Prostate gland (tissue), 2 donors: ENCODE results near the gene AKAP12. TPM values are rescaled to one million over a fixed set of nuclear protein-coding genes. Genes with fewer than 3 reads are reported as not detected.

ENCODE experiments used
- DNase-seq: peaks from one replicate; pipeline ENCODE4 v3.0.0-alpha.2; 2019; ENCODE audit warnings: low spot score
- H3K27ac ChIP-seq, 2 donors: fragments of 200-600 bp; sonication (generic); 2 replicates each; pipeline ENCODE4 v1.5.1; 2017 to 2019
- H3K27me3 ChIP-seq: fragments of 200-600 bp; sonication (generic); replicated peaks from 2 replicates; pipeline ENCODE4 v1.5.1; 2019; ENCODE audit not compliant: insufficient read depth
- H3K36me3 ChIP-seq, 2 donors: fragments of 200-600 bp; sonication (generic); 1 replicate in 1 of 2; 2 replicates in 1 of 2; pipeline versions ENCODE4 v1.5.1 to v1.8.1; 2017 to 2019
- H3K4me1 ChIP-seq: fragments of 200-600 bp; sonication (generic); replicated peaks from 2 replicates; pipeline ENCODE4 v1.5.1; 2019
- H3K4me3 ChIP-seq, 2 donors: fragments of 200-600 bp; sonication (generic); 2 replicates each; pipeline ENCODE4 v1.5.1; 2017 to 2019
- H3K9me3 ChIP-seq: fragments of 200-600 bp; sonication (generic); 2 replicates; pipeline ENCODE4 v1.5.1; 2017
- CTCF ChIP-seq, 4 experiments: fragments of 200-600 bp in 2 of 4; fragments of 450-650 bp in 2 of 4; sonication (generic) in 2 of 4; IDR thresholded peaks; 1 replicate in 3 of 4; 2 replicates in 1 of 4; pipeline ENCODE4 v1.5.1; 2016 to 2019; ENCODE audit warnings: antibody characterized with exemption in 4 of 4, mild to moderate bottlenecking in 2 of 4, moderate library complexity in 2 of 4
- POLR2A ChIP-seq: fragments of 450-650 bp; IDR thresholded peaks from one replicate; pipeline ENCODE4 v1.6.1; 2016; ENCODE audit warnings: antibody characterized with exemption, mild to moderate bottlenecking
- POLR2AphosphoS5 ChIP-seq: sonication (generic); formaldehyde crosslinking; IDR thresholded peaks from one replicate; pipeline ENCODE4 v1.6.1; 2017; ENCODE audit warnings: antibody characterized with exemption
- WGBS: methylation state at CpG from one replicate; pipeline ENCODE4 v1.1.5; 2018; 5-methylcytosine and 5-hydroxymethylcytosine counted together
- intact Hi-C: fragments of 100-400 bp; cut with DNase I; formaldehyde crosslinking; loops from one replicate; pipeline ENCODE4 v1.14.2; 2022
- total RNA-seq, 2 donors: library from RNA; depleted of rRNA; stranded (reverse); fragments of >200 nt; gene quantifications; one replicate each; pipeline ENCODE4 v1.1.0, GENCODE V29; 2016

AKAP12 gene
- total RNA-seq, 2 donors from 2014 or later, result 29.4 to 159 TPM

GRCh38 chr6:151263035-151263434 lies 23.3 kb downstream of the AKAP12 start:
- WGBS, result 81% methylated on average over 1 of the region's 1 CpG
- intact Hi-C loops, result no loop called here
- H3K9me3 ChIP-seq, result no peaks in the 10 kb centered on the region
- no peaks in the 10 kb centered on the region for H3K36me3 ChIP-seq
- no peak overlapping the region for H3K27ac ChIP-seq
- no peak for DNase-seq
- H3K27me3 ChIP-seq, result no peaks in the 10 kb centered on the region
- H3K4me1 ChIP-seq, result no peaks in the 10 kb centered on the region
- H3K4me3 ChIP-seq, result no peak overlapping the region
- TF ChIP-seq POLR2A (no peak), CTCF (IDR thresholded peaks at IDR 0.05) (no peak), POLR2AphosphoS5 (no peak)

GRCh38 chr6:151263967-151264366 lies 24.2 kb downstream of the AKAP12 start:
- Histone ChIP-seq H3K36me3 (no peaks in the 10 kb centered on the region), H3K27me3 (no peaks in the 10 kb centered on the region), H3K9me3 (no peaks in the 10 kb centered on the region), H3K4me3 (no peak overlapping the region), H3K27ac (no peak overlapping the region), H3K4me1 (no peaks in the 10 kb centered on the region)
- TF ChIP-seq POLR2AphosphoS5 (no peak), POLR2A (no peak), CTCF (IDR thresholded peaks at IDR 0.05) (no peak)
- intact Hi-C loops, result no loop called here
- WGBS, result 47% methylated on average over 3 of the region's 3 CpGs
- DNase-seq, result no peak

GRCh38 chr6:151265282-151265681 lies 25.5 kb downstream of the AKAP12 start:
- Histone ChIP-seq H3K36me3 (no peaks in the 10 kb centered on the region), H3K27ac (no peak overlapping the region), H3K4me3 (no peak overlapping the region), H3K27me3 (no peaks in the 10 kb centered on the region), H3K9me3 (no peaks in the 10 kb centered on the region), H3K4me1 (no peaks in the 10 kb centered on the region)
- TF ChIP-seq POLR2AphosphoS5 (no peak), CTCF (IDR thresholded peaks at IDR 0.05) (no peak)
- intact Hi-C loops, result no loop called here
- no peak for DNase-seq

- H3K27me3 ChIP-seq, result no peaks in the 10 kb centered on the region
- no peak overlapping the region for H3K4me3 ChIP-seq
- intact Hi-C loops, result no loop called here
- DNase-seq, result no peak
- no peaks in the 10 kb centered on the region for H3K4me1 ChIP-seq
- no peaks in the 10 kb centered on the region for H3K36me3 ChIP-seq
- no peaks in the 10 kb centered on the region for H3K9me3 ChIP-seq
- WGBS, result 57% methylated on average over 4 of the region's 4 CpGs
- TF ChIP-seq CTCF (IDR thresholded peaks at IDR 0.05) (no peak), POLR2A (no peak), POLR2AphosphoS5 (no peak)
- no peak overlapping the region for H3K27ac ChIP-seq
Measured at GRCh38 chr6:151269321-151269995, 29.7 kb downstream of the AKAP12 start.

- Histone ChIP-seq H3K27me3 (no peaks in the 10 kb centered on the region), H3K27ac (no peak overlapping the region), H3K4me3 (no peak overlapping the region), H3K36me3 (no peaks in the 10 kb centered on the region), H3K9me3 (no peaks in the 10 kb centered on the region), H3K4me1 (no peaks in the 10 kb centered on the region)
- intact Hi-C loops, result no loop called here
- DNase-seq, result no peak
- TF ChIP-seq POLR2A, result no peak
- 94% methylated on average over 6 of the region's 6 CpGs for WGBS
Measured at GRCh38 chr6:151275121-151275520, 35.4 kb downstream of the AKAP12 start.
